Upper lobe of left lung (tissue), 6 donors: Measurements from ENCODE around the gene ZNF653. TPM values are rescaled to one million over a fixed set of nuclear protein-coding genes. Genes with fewer than 3 reads are reported as not detected.
A peak's percentile ranks its signal among the peaks of the same experiment; 100 is the strongest.

Source experiments
- ATAC-seq, 2 donors: fragments of 200-7000 bp; cut with Tn5 transposase; one replicate each; pipeline ENCODE4 v1.9.1; 2022; ENCODE audit warnings: mild to moderate bottlenecking in 2 of 2, moderate library complexity in 2 of 2; ENCODE audit not compliant: low FRiP score in 2 of 2
- DNase-seq, 2 donors: peaks; one replicate each; pipeline ENCODE4 v3.0.0-alpha.2; 2019 to 2020
- H3K27ac ChIP-seq, 4 donors: fragments of 200-600 bp; sonication (generic); one replicate each; pipeline ENCODE4 v1.5.1; 2016 to 2019
- H3K27me3 ChIP-seq, 4 donors: fragments of 200-600 bp; sonication (generic); one replicate each; pipeline ENCODE4 v1.5.1; 2017 to 2019
- H3K36me3 ChIP-seq, 4 donors: fragments of 200-600 bp; sonication (generic); one replicate each; pipeline ENCODE4 v1.5.1; 2016 to 2019
- H3K4me1 ChIP-seq, 4 donors: fragments of 200-600 bp; sonication (generic); one replicate each; pipeline ENCODE4 v1.5.1; 2018 to 2019
- H3K4me3 ChIP-seq, 4 donors: fragments of 200-600 bp; sonication (generic); one replicate each; pipeline ENCODE4 v1.5.1; 2017 to 2019; ENCODE audit warnings: mild to moderate bottlenecking in 2 of 4, moderate library complexity in 1 of 4
- H3K9me3 ChIP-seq, 4 donors: fragments of 200-600 bp; sonication (generic); one replicate each; pipeline ENCODE4 v1.5.1; 2018 to 2019
- EP300 ChIP-seq, 4 donors: sonication (generic); formaldehyde crosslinking; IDR thresholded peaks; one replicate each; pipeline ENCODE4 v1.5.1; 2017; ENCODE audit warnings: antibody characterized with exemption in 4 of 4, control low read depth in 2 of 4
- POLR2A ChIP-seq, 4 donors: fragments of 450-650 bp; IDR thresholded peaks; one replicate each; pipeline ENCODE4 v1.5.1; 2016 to 2017; ENCODE audit warnings: antibody characterized with exemption in 4 of 4, mild to moderate bottlenecking in 2 of 4
- POLR2AphosphoS5 ChIP-seq, 2 donors: sonication (generic); formaldehyde crosslinking; IDR thresholded peaks; one replicate each; pipeline ENCODE4 v1.5.1; 2017; ENCODE audit warnings: antibody characterized with exemption in 2 of 2
- WGBS, 2 donors: methylation state at CpG; one replicate each; pipeline ENCODE4 v1.1.5; 2017 to 2018; 5-methylcytosine and 5-hydroxymethylcytosine counted together
- total RNA-seq, 6 donors: library from RNA; depleted of rRNA in 4 of 6; stranded (reverse); fragments of >200 nt in 4 of 6; gene quantifications; one replicate each; pipeline versions ENCODE4 v1.1.0 to v1.2.1, GENCODE V29; 2016 to 2021
- TF ChIP-seq, protein P1 (sequence below), 6 experiments: fragments of 450-650 bp in 4 of 6; fragments of 200-600 bp in 2 of 6; sonication (generic) in 2 of 6; IDR thresholded peaks; one replicate each; pipeline ENCODE4 v1.5.1; 2016 to 2019; ENCODE audit warnings: antibody characterized with exemption in 6 of 6
- donor health status: DM: no; HTN: no; CAD: no; lungs with moderate emphysema.
- donor health status: DM: no; HTN: yes; CAD: no; lungs with severe emphysema.

ZNF653 gene
- total RNA-seq, 6 donors from 2014 or later = 6.8 to 30.4 (median 10.3) TPM

DNA sequence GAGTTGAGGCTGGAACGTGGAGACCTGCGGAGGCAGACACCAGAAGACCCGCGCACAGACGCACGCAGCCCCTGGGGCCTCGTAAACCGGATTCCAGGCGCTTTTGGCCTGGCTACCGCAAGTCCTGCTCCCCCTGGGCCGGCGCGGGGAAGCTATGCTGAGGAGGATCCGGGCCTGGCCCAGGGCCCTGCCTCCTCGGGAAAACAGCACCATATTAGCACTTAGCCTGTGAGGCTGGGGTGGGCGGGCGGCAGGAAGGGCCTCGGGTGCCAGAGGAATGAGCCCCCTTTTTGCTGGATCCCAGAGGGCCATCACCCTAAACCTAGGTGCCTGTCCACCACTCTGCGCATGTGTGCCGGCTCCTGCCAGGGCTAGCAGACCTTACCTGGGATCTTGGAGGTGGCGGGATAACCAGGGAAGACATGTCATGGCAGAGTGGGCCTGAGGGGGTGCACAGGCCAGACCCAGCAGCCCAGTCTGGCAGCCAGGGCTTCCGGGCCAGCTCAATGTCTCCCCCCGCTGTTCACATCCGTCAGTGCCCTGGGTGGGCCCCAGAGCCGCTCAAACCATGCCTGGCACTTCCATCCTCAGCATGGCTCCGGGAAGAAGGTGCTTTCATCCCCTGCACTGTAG is 46.1 kb upstream of the ZNF653 start:
- peaks cover 7 to 42% (median 30%) of the 10 kb centered on the region in 4 donors for H3K36me3 ChIP-seq
- DNase-seq (peak in 1 of 2 donors; percentile 77), ATAC-seq (peak; percentile 2 to 67)
- H3K9me3 ChIP-seq = no peaks in the 10 kb centered on the region
- no peaks in the 10 kb centered on the region for H3K27me3 ChIP-seq
- H3K4me1 ChIP-seq = peaks cover 0 to under 1% (median 0%) of the 10 kb centered on the region in 4 donors
- TF ChIP-seq POLR2A (IDR thresholded peaks at IDR 0.05) (no peak), POLR2AphosphoS5 (IDR thresholded peaks at IDR 0.05) (no peak), EP300 (IDR thresholded peaks at IDR 0.05) (no peak)
- TF ChIP-seq, protein P1, sequence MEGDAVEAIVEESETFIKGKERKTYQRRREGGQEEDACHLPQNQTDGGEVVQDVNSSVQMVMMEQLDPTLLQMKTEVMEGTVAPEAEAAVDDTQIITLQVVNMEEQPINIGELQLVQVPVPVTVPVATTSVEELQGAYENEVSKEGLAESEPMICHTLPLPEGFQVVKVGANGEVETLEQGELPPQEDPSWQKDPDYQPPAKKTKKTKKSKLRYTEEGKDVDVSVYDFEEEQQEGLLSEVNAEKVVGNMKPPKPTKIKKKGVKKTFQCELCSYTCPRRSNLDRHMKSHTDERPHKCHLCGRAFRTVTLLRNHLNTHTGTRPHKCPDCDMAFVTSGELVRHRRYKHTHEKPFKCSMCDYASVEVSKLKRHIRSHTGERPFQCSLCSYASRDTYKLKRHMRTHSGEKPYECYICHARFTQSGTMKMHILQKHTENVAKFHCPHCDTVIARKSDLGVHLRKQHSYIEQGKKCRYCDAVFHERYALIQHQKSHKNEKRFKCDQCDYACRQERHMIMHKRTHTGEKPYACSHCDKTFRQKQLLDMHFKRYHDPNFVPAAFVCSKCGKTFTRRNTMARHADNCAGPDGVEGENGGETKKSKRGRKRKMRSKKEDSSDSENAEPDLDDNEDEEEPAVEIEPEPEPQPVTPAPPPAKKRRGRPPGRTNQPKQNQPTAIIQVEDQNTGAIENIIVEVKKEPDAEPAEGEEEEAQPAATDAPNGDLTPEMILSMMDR (IDR thresholded peaks at IDR 0.05) = peak in 1 of 6 experiments; percentile 5
- 78 to 93% methylated on average over 4 to 25 of the region's 26 CpGs for WGBS, 2 donors
- H3K4me3 ChIP-seq = no peak overlapping the region
- H3K27ac ChIP-seq = no peak overlapping the region

DNA sequence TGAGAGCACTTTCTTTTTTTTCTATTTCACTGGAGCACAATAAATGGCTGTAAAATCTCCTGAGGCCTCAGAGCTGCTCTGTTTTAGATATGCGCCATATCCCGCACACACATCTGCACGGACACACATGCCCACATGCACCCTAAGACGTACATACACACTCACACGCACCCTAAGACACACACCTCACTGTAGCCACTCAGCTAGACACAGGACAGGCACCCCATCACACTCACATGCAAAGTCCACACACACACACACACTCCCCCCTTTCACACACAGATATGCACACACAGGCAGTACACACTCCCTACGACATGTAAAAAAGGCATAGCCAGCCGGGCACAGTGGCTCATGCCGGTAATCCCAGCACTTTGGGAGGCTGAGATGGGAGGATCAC is 44.6 kb upstream of the ZNF653 start:
- TF ChIP-seq, protein P1 (IDR thresholded peaks at IDR 0.05) = no peak
- TF ChIP-seq POLR2A (IDR thresholded peaks at IDR 0.05) = no peak
- no peak for TF ChIP-seq POLR2AphosphoS5 (IDR thresholded peaks at IDR 0.05)
- no peak for TF ChIP-seq EP300 (IDR thresholded peaks at IDR 0.05)
- no peaks in the 10 kb centered on the region for H3K9me3 ChIP-seq
- no peak for DNase-seq
- H3K27ac ChIP-seq = no peak overlapping the region
- ATAC-seq = no peak
- no peaks in the 10 kb centered on the region for H3K4me1 ChIP-seq
- H3K4me3 ChIP-seq = no peak overlapping the region
- WGBS, 2 donors = 92 to 95% methylated on average over 8 of the region's 8 CpGs
- H3K36me3 ChIP-seq = peaks cover 7 to 38% (median 26%) of the 10 kb centered on the region in 4 donors
- H3K27me3 ChIP-seq = no peaks in the 10 kb centered on the region

DNA sequence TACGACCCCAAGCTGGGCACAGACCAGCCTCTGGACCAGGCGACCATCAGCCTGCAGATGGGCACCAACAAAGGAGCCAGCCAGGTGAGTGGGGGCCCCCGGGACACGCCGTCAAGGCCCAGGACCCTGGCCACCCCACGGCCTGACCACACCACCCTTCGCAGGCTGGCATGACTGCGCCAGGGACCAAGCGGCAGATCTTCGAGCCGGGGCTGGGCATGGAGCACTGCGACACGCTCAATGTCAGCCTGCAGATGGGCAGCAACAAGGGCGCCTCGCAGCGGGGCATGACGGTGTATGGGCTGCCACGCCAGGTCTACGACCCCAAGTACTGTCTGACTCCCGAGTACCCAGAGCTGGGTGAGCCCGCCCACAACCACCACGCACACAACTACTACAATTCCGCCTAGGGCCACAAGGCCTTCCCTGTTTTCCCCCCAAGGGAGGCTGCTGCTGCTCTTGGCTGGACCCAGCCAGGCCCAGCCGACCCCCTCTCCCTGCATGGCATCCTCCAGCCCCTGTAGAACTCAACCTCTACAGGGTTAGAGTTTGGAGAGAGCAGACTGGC is 43.8 kb upstream of the ZNF653 start:
- Histone ChIP-seq H3K4me1 (no peaks in the 10 kb centered on the region), H3K4me3 (no peak overlapping the region), H3K27ac (no peak overlapping the region), H3K27me3 (no peaks in the 10 kb centered on the region), H3K36me3 (peaks cover 7 to 30% (median 23%) of the 10 kb centered on the region in 4 donors), H3K9me3 (no peaks in the 10 kb centered on the region)
- WGBS, 2 donors = 90 to 94% methylated on average over 13 to 22 of the region's 24 CpGs
- TF ChIP-seq EP300 (IDR thresholded peaks at IDR 0.05) (no peak), POLR2A (IDR thresholded peaks at IDR 0.05) (no peak), POLR2AphosphoS5 (IDR thresholded peaks at IDR 0.05) (no peak)
- TF ChIP-seq, protein P1 (IDR thresholded peaks at IDR 0.05) = no peak
- peak in 1 of 2 donors; percentile 74 for DNase-seq
- ATAC-seq = no peak

DNA sequence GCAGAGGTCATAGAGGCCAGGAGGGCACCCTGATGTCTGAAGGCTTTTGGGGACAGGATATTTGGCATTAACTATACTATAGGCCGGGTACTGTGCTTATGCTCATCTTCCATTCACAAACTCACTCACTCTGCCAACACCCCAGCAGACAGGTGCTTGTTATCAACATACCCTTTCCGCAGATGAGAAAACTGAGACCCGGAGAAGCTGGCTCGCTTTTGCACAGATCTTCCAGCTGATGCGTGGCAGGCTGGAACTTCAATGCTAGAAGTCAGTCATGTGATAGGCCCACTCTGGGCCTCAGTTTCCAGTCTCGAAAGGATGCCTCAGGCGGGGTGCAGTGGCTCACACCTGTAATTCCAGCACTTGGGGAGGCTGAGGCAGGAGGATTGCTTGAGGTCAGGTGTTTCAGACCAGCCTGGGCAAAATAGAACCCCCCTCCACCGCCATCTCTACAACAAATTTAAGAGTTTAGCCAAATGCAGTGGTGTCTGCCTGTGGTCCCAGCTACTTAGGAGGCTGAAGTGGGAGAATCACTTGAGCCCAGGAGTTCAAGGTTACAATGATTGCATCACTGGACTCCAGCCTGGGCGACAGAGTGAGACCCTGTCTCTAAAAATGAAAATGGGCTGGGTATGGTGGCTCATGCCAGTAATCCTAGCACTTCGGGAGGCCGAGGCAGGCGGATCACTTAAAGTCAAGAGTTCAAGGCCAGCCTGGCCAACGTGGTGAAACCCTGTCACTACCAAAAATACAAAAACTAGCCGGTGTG is 42.5 kb upstream of the ZNF653 start:
- peaks cover 5 to 17% (median 10%) of the 10 kb centered on the region in 4 donors for H3K36me3 ChIP-seq
- no peaks in the 10 kb centered on the region for H3K9me3 ChIP-seq
- ATAC-seq (no peak), DNase-seq (no peak)
- no peak for TF ChIP-seq POLR2AphosphoS5 (IDR thresholded peaks at IDR 0.05)
- no peak for TF ChIP-seq EP300 (IDR thresholded peaks at IDR 0.05)
- TF ChIP-seq POLR2A (IDR thresholded peaks at IDR 0.05) = no peak
- TF ChIP-seq, protein P1 (IDR thresholded peaks at IDR 0.05) = no peak
- H3K27me3 ChIP-seq = no peaks in the 10 kb centered on the region
- H3K4me1 ChIP-seq = no peaks in the 10 kb centered on the region
- no peak overlapping the region for H3K27ac ChIP-seq
- WGBS, 2 donors = 89 to 90% methylated on average over 12 to 14 of the region's 14 CpGs
- H3K4me3 ChIP-seq = no peak overlapping the region
